Measurements from ENCODE around the gene BICC1.

Gene BICC1

GRCh38 chr10:58780476-58780875, 267.8 kb downstream of the BICC1 start:
- peaks cover 12% of the 10 kb centered on the region for H3K4me1 ChIP-seq (ENCODE audit: control insufficient read depth, insufficient read depth, low read length, poor library complexity, severe bottlenecking)
- no peak overlapping the region for H3K27ac ChIP-seq (ENCODE audit: low read depth, low read length, severe bottlenecking)
- H3K9me3 ChIP-seq (ENCODE audit: control insufficient read depth, low read length) = no peaks in the 10 kb centered on the region
- no peak overlapping the region for H3K4me3 ChIP-seq (ENCODE audit: extremely low read depth, insufficient read depth, low read length, poor library complexity, severe bottlenecking)
- H3K36me3 ChIP-seq (ENCODE audit: control insufficient read depth, insufficient read depth, low read length) = no peaks in the 10 kb centered on the region

- Histone ChIP-seq H3K4me3 (ENCODE audit: extremely low read depth, insufficient read depth, low read length, poor library complexity, severe bottlenecking) (no peak overlapping the region), H3K27ac (ENCODE audit: low read depth, low read length, severe bottlenecking) (no peak overlapping the region), H3K4me1 (ENCODE audit: control insufficient read depth, insufficient read depth, low read length, poor library complexity, severe bottlenecking) (peaks cover 3% of the 10 kb centered on the region), H3K36me3 (ENCODE audit: control insufficient read depth, insufficient read depth, low read length) (no peaks in the 10 kb centered on the region), H3K9me3 (ENCODE audit: control insufficient read depth, low read length) (no peaks in the 10 kb centered on the region)
- WGBS, 2 experiments (ENCODE audit: insufficient coverage in 2 of 2) = 0% methylated on average over 1 of the region's 5 CpGs; no CpG with 5 or more reads in 1 of the 2 experiments
These were observed 269.3 kb downstream of the BICC1 start for GRCh38 chr10:58781873-58782488.

GRCh38 chr10:58782876-58783851, 270.5 kb downstream of the BICC1 start:
- 67% methylated on average over 1 of the region's 4 CpGs; no CpG with 5 or more reads in 1 of the 2 experiments for WGBS, 2 experiments (ENCODE audit: insufficient coverage in 2 of 2)
- Histone ChIP-seq H3K27ac (ENCODE audit: low read depth, low read length, severe bottlenecking) (no peak overlapping the region), H3K9me3 (ENCODE audit: control insufficient read depth, low read length) (no peaks in the 10 kb centered on the region), H3K4me3 (ENCODE audit: extremely low read depth, insufficient read depth, low read length, poor library complexity, severe bottlenecking) (no peak overlapping the region), H3K36me3 (ENCODE audit: control insufficient read depth, insufficient read depth, low read length) (no peaks in the 10 kb centered on the region), H3K4me1 (ENCODE audit: control insufficient read depth, insufficient read depth, low read length, poor library complexity, severe bottlenecking) (peaks cover 3% of the 10 kb centered on the region)

- 100% methylated on average over 1 of the region's 4 CpGs; no CpG with 5 or more reads in 1 of the 2 experiments for whole genome bisulfite sequencing, 2 experiments (ENCODE audit: insufficient coverage in 2 of 2)
- no peak overlapping the region for H3K4me3 ChIP-seq (ENCODE audit: extremely low read depth, insufficient read depth, low read length, poor library complexity, severe bottlenecking)
- no peak overlapping the region for H3K27ac ChIP-seq (ENCODE audit: low read depth, low read length, severe bottlenecking)
- H3K36me3 ChIP-seq (ENCODE audit: control insufficient read depth, insufficient read depth, low read length) = no peaks in the 10 kb centered on the region
- no peaks in the 10 kb centered on the region for H3K9me3 ChIP-seq (ENCODE audit: control insufficient read depth, low read length)
- H3K4me1 ChIP-seq (ENCODE audit: control insufficient read depth, insufficient read depth, low read length, poor library complexity, severe bottlenecking) = peaks cover 3% of the 10 kb centered on the region
These were observed 271.7 kb downstream of the BICC1 start for GRCh38 chr10:58784361-58784760.

GRCh38 chr10:58785354-58785753, 272.7 kb downstream of the BICC1 start:
- no peak overlapping the region for H3K4me3 ChIP-seq (ENCODE audit: extremely low read depth, insufficient read depth, low read length, poor library complexity, severe bottlenecking)
- H3K27ac ChIP-seq (ENCODE audit: low read depth, low read length, severe bottlenecking) = no peak overlapping the region
- H3K9me3 ChIP-seq (ENCODE audit: control insufficient read depth, low read length) = no peaks in the 10 kb centered on the region
- WGBS, 2 experiments (ENCODE audit: insufficient coverage in 2 of 2) = no CpG with 5 or more reads among the region's 3 CpGs
- no peaks in the 10 kb centered on the region for H3K36me3 ChIP-seq (ENCODE audit: control insufficient read depth, insufficient read depth, low read length)
- H3K4me1 ChIP-seq (ENCODE audit: control insufficient read depth, insufficient read depth, low read length, poor library complexity, severe bottlenecking) = peaks cover 3% of the 10 kb centered on the region

- H3K36me3 ChIP-seq (ENCODE audit: control insufficient read depth, insufficient read depth, low read length) = no peaks in the 10 kb centered on the region
- no peaks in the 10 kb centered on the region for H3K4me1 ChIP-seq (ENCODE audit: control insufficient read depth, insufficient read depth, low read length, poor library complexity, severe bottlenecking)
- 77 to 90% methylated on average over 4 to 5 of the region's 6 CpGs for WGBS, 2 experiments (ENCODE audit: insufficient coverage in 2 of 2)
These were observed 278.5 kb downstream of the BICC1 start for GRCh38 chr10:58791137-58791536.

GRCh38 chr10:58795560-58795959, 282.9 kb downstream of the BICC1 start:
- no peaks in the 10 kb centered on the region for H3K36me3 ChIP-seq (ENCODE audit: control insufficient read depth, insufficient read depth, low read length)
- H3K9me3 ChIP-seq (ENCODE audit: control insufficient read depth, low read length) = no peaks in the 10 kb centered on the region
- peaks cover 9% of the 10 kb centered on the region for H3K4me1 ChIP-seq (ENCODE audit: control insufficient read depth, insufficient read depth, low read length, poor library complexity, severe bottlenecking)
- H3K4me3 ChIP-seq (ENCODE audit: extremely low read depth, insufficient read depth, low read length, poor library complexity, severe bottlenecking) = no peak overlapping the region
- no peak overlapping the region for H3K27ac ChIP-seq (ENCODE audit: low read depth, low read length, severe bottlenecking)

More at GRCh38 chr10:58791137-58791536, 278.5 kb downstream of the BICC1 start:
- Histone ChIP-seq H3K9me3 (ENCODE audit: control insufficient read depth, low read length) (no peaks in the 10 kb centered on the region), H3K27ac (ENCODE audit: low read depth, low read length, severe bottlenecking) (no peak overlapping the region), H3K4me3 (ENCODE audit: extremely low read depth, insufficient read depth, low read length, poor library complexity, severe bottlenecking) (no peak overlapping the region)

- peaks cover 9% of the 10 kb centered on the region for H3K4me1 ChIP-seq (ENCODE audit: control insufficient read depth, insufficient read depth, low read length, poor library complexity, severe bottlenecking)
- no peak overlapping the region for H3K4me3 ChIP-seq (ENCODE audit: extremely low read depth, insufficient read depth, low read length, poor library complexity, severe bottlenecking)
- H3K9me3 ChIP-seq (ENCODE audit: control insufficient read depth, low read length) = no peaks in the 10 kb centered on the region
- no peaks in the 10 kb centered on the region for H3K36me3 ChIP-seq (ENCODE audit: control insufficient read depth, insufficient read depth, low read length)
- 45 to 87% methylated on average over 2 to 4 of the region's 7 CpGs for WGBS, 2 experiments (ENCODE audit: insufficient coverage in 2 of 2)
- peak overlapping the region; percentile 12 for H3K27ac ChIP-seq (ENCODE audit: low read depth, low read length, severe bottlenecking)
These were observed 283.6 kb downstream of the BICC1 start for GRCh38 chr10:58796242-58796641.

GRCh38 chr10:58796824-58797223, 284.2 kb downstream of the BICC1 start:
- Histone ChIP-seq H3K27ac (ENCODE audit: low read depth, low read length, severe bottlenecking) (peak overlapping the region; percentile 12), H3K4me1 (ENCODE audit: control insufficient read depth, insufficient read depth, low read length, poor library complexity, severe bottlenecking) (peaks cover 9% of the 10 kb centered on the region), H3K36me3 (ENCODE audit: control insufficient read depth, insufficient read depth, low read length) (no peaks in the 10 kb centered on the region), H3K4me3 (ENCODE audit: extremely low read depth, insufficient read depth, low read length, poor library complexity, severe bottlenecking) (no peak overlapping the region), H3K9me3 (ENCODE audit: control insufficient read depth, low read length) (no peaks in the 10 kb centered on the region)
- 63 to 69% methylated on average over 4 of the region's 4 CpGs for WGBS, 2 experiments (ENCODE audit: insufficient coverage in 2 of 2)

GRCh38 chr10:58797356-58797755, 284.7 kb downstream of the BICC1 start:
- Histone ChIP-seq H3K9me3 (ENCODE audit: control insufficient read depth, low read length) (no peaks in the 10 kb centered on the region), H3K36me3 (ENCODE audit: control insufficient read depth, insufficient read depth, low read length) (no peaks in the 10 kb centered on the region), H3K27ac (ENCODE audit: low read depth, low read length, severe bottlenecking) (peak overlapping the region; percentile 14), H3K4me3 (ENCODE audit: extremely low read depth, insufficient read depth, low read length, poor library complexity, severe bottlenecking) (no peak overlapping the region), H3K4me1 (ENCODE audit: control insufficient read depth, insufficient read depth, low read length, poor library complexity, severe bottlenecking) (peaks cover 9% of the 10 kb centered on the region)

GRCh38 chr10:58802047-58802446, 289.4 kb downstream of the BICC1 start:
- H3K4me3 ChIP-seq (ENCODE audit: extremely low read depth, insufficient read depth, low read length, poor library complexity, severe bottlenecking) = no peak overlapping the region

More at GRCh38 chr10:58802047-58802446, 289.4 kb downstream of the BICC1 start:
- no peaks in the 10 kb centered on the region for H3K9me3 ChIP-seq (ENCODE audit: control insufficient read depth, low read length)
- 75 to 94% methylated on average over 1 of the region's 1 CpG for WGBS, 2 experiments (ENCODE audit: insufficient coverage in 2 of 2)
- no peak overlapping the region for H3K27ac ChIP-seq (ENCODE audit: low read depth, low read length, severe bottlenecking)
- peaks cover 4% of the 10 kb centered on the region for H3K4me1 ChIP-seq (ENCODE audit: control insufficient read depth, insufficient read depth, low read length, poor library complexity, severe bottlenecking)
- H3K36me3 ChIP-seq (ENCODE audit: control insufficient read depth, insufficient read depth, low read length) = no peaks in the 10 kb centered on the region
